ENCODE measurements around the gene C18orf32.
"Not testable (repeated sequence)": the region's sequence is repeated elsewhere in the genome, so short reads cannot be mapped to it uniquely, and the experiment has no call there.

C18orf32 gene

GRCh38 chr18:49486953-49487710 is at the start of gene C18orf32:
C18orf32 (minus strand) TSS chr18:49487234; CDS start chr18:49483748, 3,486 bp downstream.
- peak; percentile 91 for DNase-seq

GRCh38 chr18:49534846-49535601 is 48.0 kb upstream of the C18orf32 start:
- no peak for DNase-seq

GRCh38 chr18:49531678-49532153 is 44.7 kb upstream of the C18orf32 start:
- DNase-seq = no peak

- no peak for DNase-seq
These were observed 42.6 kb upstream of the C18orf32 start for GRCh38 chr18:49529596-49529995.

- DNase-seq = peak; percentile 5
These were observed 40.7 kb upstream of the C18orf32 start for GRCh38 chr18:49527631-49528327.

- no peak for DNase-seq
These were observed 38.9 kb upstream of the C18orf32 start for GRCh38 chr18:49525981-49526380.

GRCh38 chr18:49524951-49525350 is 37.9 kb upstream of the C18orf32 start:
- no peak for DNase-seq

GRCh38 chr18:49524349-49524748 is 37.3 kb upstream of the C18orf32 start:
- no peak for DNase-seq

GRCh38 chr18:49523580-49524093 is 36.6 kb upstream of the C18orf32 start:
- not testable (repeated sequence) for DNase-seq

- DNase-seq = no peak
These were observed 34.3 kb upstream of the C18orf32 start for GRCh38 chr18:49521216-49521835.

- peak; percentile 60 for DNase-seq
These were observed 33.7 kb upstream of the C18orf32 start for GRCh38 chr18:49520661-49521145.

GRCh38 chr18:49519101-49519971 is 32.3 kb upstream of the C18orf32 start:
- DNase-seq = peak; percentile 44

GRCh38 chr18:49517483-49517882 is 30.4 kb upstream of the C18orf32 start:
- no peak for DNase-seq

- DNase-seq = no peak
These were observed 28.5 kb upstream of the C18orf32 start for GRCh38 chr18:49515516-49515915.

GRCh38 chr18:49515003-49515402 is 28.0 kb upstream of the C18orf32 start:
- not testable (repeated sequence) for DNase-seq

GRCh38 chr18:49514577-49514976 is 27.5 kb upstream of the C18orf32 start:
- DNase-seq = no peak

GRCh38 chr18:49512876-49513275 is 25.8 kb upstream of the C18orf32 start:
- DNase-seq = not testable (repeated sequence)

- peak; percentile 51 for DNase-seq
These were observed 23.5 kb upstream of the C18orf32 start for GRCh38 chr18:49510393-49511115.

- DNase-seq = not testable (repeated sequence)
These were observed 19.4 kb upstream of the C18orf32 start for GRCh38 chr18:49506438-49506837.

- DNase-seq = no peak
These were observed 16.9 kb upstream of the C18orf32 start for GRCh38 chr18:49503931-49504330.
